ENCODE results near the gene AMACR. TPM values are rescaled to one million over a fixed set of nuclear protein-coding genes. Genes with fewer than 3 reads are reported as not detected.
"Not testable (repeated sequence)": the region's sequence is repeated elsewhere in the genome, so short reads cannot be mapped to it uniquely, and the experiment has no call there.

The AMACR gene
- total RNA-seq, 2 experiments from 2014 or later = 4.5 to 5.0 TPM

GRCh38 chr5:33958176-33958575, 49.7 kb downstream of the AMACR start:
- 0 out of 2 replicates have a peak, but pooled peaks cover 3% of the 10 kb centered on the region for H3K9me2 ChIP-seq (ENCODE audit: insufficient read depth, low read length)
- H3K4me1 ChIP-seq (ENCODE audit: insufficient read depth, low read length, poor library complexity, severe bottlenecking) = no peaks in the 10 kb centered on the region
- H3K79me2 ChIP-seq (ENCODE audit: insufficient read depth, low read depth, low read length) = no peaks in the 10 kb centered on the region
- H3K9me3 ChIP-seq (ENCODE audit: low read length) = no peaks in the 10 kb centered on the region
- intact Hi-C loops (cut with micrococcal nuclease; ENCODE audit: unreplicated experiment) = no loop called here
- no peak for DNase-seq (ENCODE audit: low spot score)
- TF ChIP-seq CTCF (conservative IDR thresholded peaks at IDR 0.05; ENCODE audit: low read length) (no peak), EZH2phosphoT487 (IDR thresholded peaks at IDR 0.05; ENCODE audit: borderline replicate concordance, low read depth, low read length) (no peak)
- no peaks in the 10 kb centered on the region for H4K20me1 ChIP-seq (ENCODE audit: insufficient read depth, low read length)
- H3K4me2 ChIP-seq (ENCODE audit: low read length) = no peak overlapping the region
- no peak overlapping the region for H3K4me3 ChIP-seq (ENCODE audit: low read depth, low read length, poor library complexity, severe bottlenecking)
- no peaks in the 10 kb centered on the region for H3K36me3 ChIP-seq (ENCODE audit: insufficient read depth, low read length)
- H3K27ac ChIP-seq (ENCODE audit: low read depth, low read length, poor library complexity, severe bottlenecking) = no peak overlapping the region
- no peak overlapping the region for H2AFZ ChIP-seq (ENCODE audit: low read length)
- no TSS peak for BruUV-seq (replicated peaks)
- ChIA-PET POLR2A (no interaction called here), CTCF (ENCODE audit: unreplicated experiment) (no interaction called here)

- TF ChIP-seq CTCF (conservative IDR thresholded peaks at IDR 0.05; ENCODE audit: low read length) (no peak), EZH2phosphoT487 (IDR thresholded peaks at IDR 0.05; ENCODE audit: borderline replicate concordance, low read depth, low read length) (no peak)
- intact Hi-C loops (cut with micrococcal nuclease; ENCODE audit: unreplicated experiment) = no loop called here
- no peaks in the 10 kb centered on the region for H3K4me1 ChIP-seq (ENCODE audit: insufficient read depth, low read length, poor library complexity, severe bottlenecking)
- no peak overlapping the region for H2AFZ ChIP-seq (ENCODE audit: low read length)
- CTCF ChIA-PET (ENCODE audit: unreplicated experiment) = no interaction called here
- H3K36me3 ChIP-seq (ENCODE audit: insufficient read depth, low read length) = no peaks in the 10 kb centered on the region
- H4K20me1 ChIP-seq (ENCODE audit: insufficient read depth, low read length) = no peaks in the 10 kb centered on the region
- H3K4me3 ChIP-seq (ENCODE audit: low read depth, low read length, poor library complexity, severe bottlenecking) = no peak overlapping the region
- H3K79me2 ChIP-seq (ENCODE audit: insufficient read depth, low read depth, low read length) = no peaks in the 10 kb centered on the region
- BruUV-seq (replicated peaks) = no TSS peak
- 0 out of 2 replicates have a peak, but pooled peaks cover 3% of the 10 kb centered on the region for H3K9me2 ChIP-seq (ENCODE audit: insufficient read depth, low read length)
- DNase-seq (ENCODE audit: low spot score) = no peak
- no peaks in the 10 kb centered on the region for H3K9me3 ChIP-seq (ENCODE audit: low read length)
- H3K4me2 ChIP-seq (ENCODE audit: low read length) = no peak overlapping the region
- POLR2A ChIA-PET = no interaction called here
- H3K27ac ChIP-seq (ENCODE audit: low read depth, low read length, poor library complexity, severe bottlenecking) = no peak overlapping the region
Measured at GRCh38 chr5:33957577-33958150, 50.2 kb downstream of the AMACR start.

GRCh38 chr5:33952175-33952574, 55.7 kb downstream of the AMACR start:
- BruUV-seq (replicated peaks) = not testable (repeated sequence)

More at GRCh38 chr5:33952175-33952574, 55.7 kb downstream of the AMACR start:
- H3K4me3 ChIP-seq (ENCODE audit: low read depth, low read length, poor library complexity, severe bottlenecking); DNase-seq (ENCODE audit: low spot score); H3K9me3 ChIP-seq (ENCODE audit: low read length); CTCF ChIA-PET (ENCODE audit: unreplicated experiment); H3K36me3 ChIP-seq (ENCODE audit: insufficient read depth, low read length); POLR2A ChIA-PET; H3K9me2 ChIP-seq (ENCODE audit: insufficient read depth, low read length); H3K4me2 ChIP-seq (ENCODE audit: low read length); H3K27ac ChIP-seq (ENCODE audit: low read depth, low read length, poor library complexity, severe bottlenecking); H4K20me1 ChIP-seq (ENCODE audit: insufficient read depth, low read length); H3K79me2 ChIP-seq (ENCODE audit: insufficient read depth, low read depth, low read length); H3K4me1 ChIP-seq (ENCODE audit: insufficient read depth, low read length, poor library complexity, severe bottlenecking); intact Hi-C loops (cut with micrococcal nuclease; ENCODE audit: unreplicated experiment); H2AFZ ChIP-seq (ENCODE audit: low read length): not testable (repeated sequence)

Measured in OCI-LY7 (cell line).